ENCODE data around the gene CPEB4. TPM values are rescaled to one million over a fixed set of nuclear protein-coding genes. Genes with fewer than 3 reads are reported as not detected.
A peak's percentile ranks its signal among the peaks of the same experiment; 100 is the strongest.

The CPEB4 gene
- 31.9 TPM for total RNA-seq

DNA sequence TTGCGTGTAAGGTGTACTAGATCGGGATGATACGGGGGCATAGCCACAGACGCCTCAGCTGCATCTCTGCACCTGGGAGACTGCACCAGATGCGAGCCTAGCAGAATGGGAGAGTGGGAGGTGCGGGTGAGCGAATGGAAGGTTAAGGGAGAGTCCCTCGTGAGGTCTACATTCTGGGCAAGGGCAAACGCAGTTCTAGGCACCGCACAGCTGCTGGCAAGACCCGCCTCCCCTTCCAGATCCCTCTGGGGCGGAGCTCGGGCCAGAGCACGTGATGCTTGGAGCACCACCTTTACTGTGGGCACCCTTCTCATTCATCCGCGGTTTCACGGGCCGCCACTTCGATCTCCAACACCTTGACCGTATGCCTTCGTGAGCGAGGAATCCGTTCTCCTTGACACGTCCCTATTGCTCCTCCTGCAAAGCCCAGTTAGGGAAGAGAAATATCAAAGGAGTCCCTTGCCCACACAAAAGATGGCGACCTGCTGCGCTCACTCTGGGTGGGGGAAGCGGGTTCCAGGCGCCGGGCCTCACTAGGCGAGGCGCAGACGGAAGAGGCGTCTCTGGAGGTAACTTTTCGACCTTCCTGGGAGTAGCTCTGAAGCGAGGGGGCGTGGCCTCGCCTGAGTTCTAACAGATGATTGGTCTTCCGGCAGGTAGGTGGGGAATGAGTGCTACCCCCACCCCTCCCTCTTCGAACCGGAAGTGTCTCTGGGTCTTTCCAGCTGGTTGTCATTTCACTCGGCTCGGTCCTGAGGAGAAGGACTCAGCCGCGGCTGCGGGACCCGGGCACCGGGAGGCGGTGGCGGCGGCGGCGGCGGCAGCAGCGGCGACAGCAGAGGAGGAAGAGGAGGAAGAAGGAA is at the start of gene CPEB4:
TSS of gene CPEB4 (plus strand) at position 740 of the 863 bp plus-strand sequence. CDS start 1,385 bp downstream, outside the sequence.
- peak within 1 kb of the TSS; percentile 66 to 86 for H3K4me3 ChIP-seq
- no peaks in the 10 kb centered on the region for H3K36me3 ChIP-seq
- peaks cover 37% of the 10 kb centered on the region for H3K4me1 ChIP-seq
- H3K9me3 ChIP-seq = no peaks in the 10 kb centered on the region
- DNase-seq (ENCODE audit: extremely low spot score in 2 of 2) = peak in 1 of 2 donors; percentile 100
- TF ChIP-seq POLR2AphosphoS5 (IDR thresholded peaks at IDR 0.05; ENCODE audit: insufficient read depth in 1 of 2, low read depth in 1 of 2) = peak; percentile 97
- TF ChIP-seq CTCF (IDR thresholded peaks at IDR 0.05) = no peak
- peak; percentile 87 to 90 for TF ChIP-seq POLR2A (IDR thresholded peaks at IDR 0.05)
- intact Hi-C loops (cut with DNase I) = loop anchor here (5.0 kb wide), 1 partner anchor 34 kb away; no protein-coding TSS in a partner anchor
- H3K27me3 ChIP-seq = no peaks in the 10 kb centered on the region
- H3K27ac ChIP-seq = peak within 1 kb of the TSS; percentile 87

DNA sequence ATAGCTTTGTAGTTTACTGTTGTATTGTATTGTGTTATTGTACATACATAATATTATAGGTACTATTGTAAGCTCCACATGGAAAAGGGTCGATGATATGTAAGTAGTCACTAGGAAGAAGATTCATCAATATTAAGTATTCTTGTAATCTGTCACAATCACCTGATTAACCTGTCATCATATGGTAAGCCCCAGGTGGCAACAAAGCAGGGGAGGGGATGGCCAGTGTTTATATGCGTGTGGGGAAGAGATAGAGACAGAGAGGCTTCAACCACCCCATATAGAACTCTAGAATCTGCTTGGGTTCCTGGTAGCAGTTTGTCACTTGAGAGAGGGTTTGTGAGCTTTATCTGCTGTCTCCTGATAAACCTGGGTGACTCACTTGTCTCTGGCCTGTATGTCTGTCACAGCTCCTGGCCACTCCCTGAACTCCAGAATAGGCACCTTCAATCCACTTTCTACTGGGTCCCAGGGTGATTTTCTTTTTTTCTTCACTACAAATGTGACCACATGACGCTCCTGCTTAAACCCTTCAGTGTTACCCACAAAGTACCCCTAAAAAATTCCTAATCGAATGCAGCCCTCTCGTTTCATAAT is 48.9 kb upstream of the CPEB4 start:
- intact Hi-C loops (cut with DNase I) = no loop called here
- Histone ChIP-seq H3K36me3 (no peaks in the 10 kb centered on the region), H3K4me1 (peaks cover under 1% of the 10 kb centered on the region), H3K27ac (no peak overlapping the region), H3K9me3 (no peaks in the 10 kb centered on the region), H3K4me3 (no peak overlapping the region), H3K27me3 (no peaks in the 10 kb centered on the region)
- TF ChIP-seq CTCF (IDR thresholded peaks at IDR 0.05) = no peak
- TF ChIP-seq POLR2AphosphoS5 (IDR thresholded peaks at IDR 0.05; ENCODE audit: insufficient read depth in 1 of 2, low read depth in 1 of 2) = no peak
- TF ChIP-seq POLR2A (IDR thresholded peaks at IDR 0.05) = no peak
- DNase-seq (ENCODE audit: extremely low spot score in 2 of 2) = no peak

DNA sequence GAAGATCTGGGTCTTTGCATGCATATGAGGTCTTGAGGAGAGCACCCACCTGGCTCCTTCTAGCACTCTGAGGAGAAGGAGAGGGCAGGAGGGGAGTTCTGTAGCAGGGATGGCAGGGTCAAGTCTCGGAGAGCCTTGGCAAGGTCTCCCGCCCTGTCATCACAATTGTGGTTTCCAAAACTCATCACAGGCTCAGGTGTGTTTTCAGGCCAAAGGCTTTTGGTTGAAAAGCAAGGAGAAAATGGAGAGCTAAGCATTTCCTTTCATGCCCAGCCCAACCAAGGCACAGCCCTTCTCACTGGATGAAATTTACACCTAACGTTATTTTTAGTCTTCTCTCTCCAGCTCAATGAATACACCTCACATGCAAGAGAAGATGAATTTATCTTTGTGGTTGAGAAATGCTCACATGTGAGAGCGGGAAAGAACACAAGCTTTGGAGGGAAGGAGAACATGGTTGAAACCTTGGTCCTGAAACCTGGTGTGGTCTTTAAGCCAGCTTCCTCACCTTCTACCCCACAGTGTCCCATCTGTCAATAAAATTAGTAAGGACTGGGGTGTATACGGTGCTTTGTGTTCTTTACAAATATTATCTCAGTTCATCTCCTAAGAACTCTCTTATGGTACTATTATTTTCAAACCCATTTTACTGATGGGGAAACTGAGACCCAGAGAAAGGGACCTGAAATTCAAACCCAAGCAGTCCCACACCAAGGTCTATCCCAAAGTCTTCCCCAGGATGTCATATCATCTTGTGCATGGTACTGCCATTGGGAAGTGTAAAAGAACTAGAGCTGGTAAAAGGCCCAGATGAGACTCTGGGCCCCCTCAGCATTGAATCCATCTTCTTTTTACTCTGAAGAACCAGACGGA is 47.8 kb upstream of the CPEB4 start:
- no peaks in the 10 kb centered on the region for H3K4me1 ChIP-seq
- H3K36me3 ChIP-seq = no peaks in the 10 kb centered on the region
- no peaks in the 10 kb centered on the region for H3K27me3 ChIP-seq
- H3K27ac ChIP-seq = no peak overlapping the region
- intact Hi-C loops (cut with DNase I) = no loop called here
- TF ChIP-seq POLR2A (IDR thresholded peaks at IDR 0.05) (no peak), CTCF (IDR thresholded peaks at IDR 0.05) (no peak), POLR2AphosphoS5 (IDR thresholded peaks at IDR 0.05; ENCODE audit: insufficient read depth in 1 of 2, low read depth in 1 of 2) (no peak)
- H3K4me3 ChIP-seq = no peak overlapping the region
- H3K9me3 ChIP-seq = no peaks in the 10 kb centered on the region
- no peak for DNase-seq (ENCODE audit: extremely low spot score in 2 of 2)

DNA sequence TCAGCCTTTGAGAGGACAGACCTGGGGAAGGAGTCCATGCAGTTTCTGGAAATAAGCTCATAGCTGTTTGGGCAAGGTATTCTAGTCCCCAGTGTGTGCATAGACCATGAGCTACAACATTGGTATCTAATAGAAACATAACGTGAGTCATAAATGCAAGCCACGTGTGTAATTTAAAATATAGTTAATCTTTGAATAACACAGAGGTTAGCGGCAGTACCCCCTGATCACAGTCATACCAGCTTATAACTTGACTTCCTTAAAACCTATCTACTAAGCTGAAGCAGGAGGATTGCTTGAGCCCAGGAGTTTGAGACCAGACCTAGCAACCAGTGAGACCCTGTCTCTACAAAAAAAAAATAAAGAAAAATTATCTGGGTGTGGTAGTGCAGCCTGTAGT is 46.4 kb upstream of the CPEB4 start:
- no peak overlapping the region for H3K27ac ChIP-seq
- H3K27me3 ChIP-seq = no peaks in the 10 kb centered on the region
- DNase-seq (ENCODE audit: extremely low spot score in 2 of 2) = no peak
- no peaks in the 10 kb centered on the region for H3K4me1 ChIP-seq
- no peak overlapping the region for H3K4me3 ChIP-seq
- H3K9me3 ChIP-seq = no peaks in the 10 kb centered on the region
- intact Hi-C loops (cut with DNase I) = no loop called here
- H3K36me3 ChIP-seq = no peaks in the 10 kb centered on the region
- TF ChIP-seq POLR2A (IDR thresholded peaks at IDR 0.05) = no peak
- TF ChIP-seq POLR2AphosphoS5 (IDR thresholded peaks at IDR 0.05; ENCODE audit: insufficient read depth in 1 of 2, low read depth in 1 of 2) = no peak
- TF ChIP-seq CTCF (IDR thresholded peaks at IDR 0.05) = no peak

All from vagina (tissue), 2 donors.